GM18505 (cell line): Measurements from ENCODE around the gene CHMP3.

Source experiments
- ATAC-seq: cut with Tn5 transposase; IDR thresholded peaks from one replicate; pipeline ENCODE4 v1.9.1; 2021; ENCODE audit not compliant: unreplicated experiment
- POLR2A ChIP-seq: IDR thresholded peaks from 4 replicates; pipeline ENCODE4 v1.6.1; 2011; ENCODE audit warnings: borderline replicate concordance; ENCODE audit not compliant: insufficient read depth, insufficient read length; ENCODE audit errors: extremely low read depth

The CHMP3 gene

DNA sequence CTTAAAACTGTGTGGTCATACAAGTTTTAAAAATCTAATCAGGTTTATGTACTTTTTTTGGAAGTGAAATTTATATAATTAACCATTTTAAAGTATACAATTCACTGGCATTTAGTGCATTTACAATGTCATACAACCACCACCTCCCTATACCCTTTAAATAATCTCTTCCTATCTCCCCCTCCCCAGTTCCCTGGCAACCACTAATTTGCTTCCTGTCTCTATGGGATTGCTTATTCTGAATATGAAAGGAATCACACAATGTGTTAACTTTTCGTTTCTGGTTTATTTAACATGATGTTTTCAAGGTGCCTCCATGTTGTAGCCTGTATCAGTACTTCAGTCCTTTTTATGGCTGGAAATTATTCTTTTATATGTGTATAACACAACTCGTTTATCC is 19.4 kb downstream of the CHMP3 start:
- ATAC-seq: no peak

DNA sequence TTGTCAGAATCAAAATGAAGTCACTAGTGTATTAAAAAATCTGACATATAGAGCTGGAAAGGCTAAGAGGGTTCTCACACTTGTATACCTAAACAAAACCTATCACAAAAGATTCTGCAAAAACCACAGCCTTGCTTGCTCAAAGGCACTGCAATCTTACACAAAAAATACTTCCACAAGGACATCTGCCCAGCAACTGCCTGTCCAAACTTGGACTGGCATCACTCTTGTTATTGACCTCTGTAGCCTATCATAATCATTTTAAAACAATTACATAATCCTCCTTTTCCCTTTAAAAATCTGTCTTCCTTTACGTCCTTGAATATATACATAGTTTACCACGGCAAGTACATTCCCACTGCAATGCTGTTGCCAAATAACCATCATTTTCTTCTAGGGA is 19.9 kb downstream of the CHMP3 start:
- no peak for ATAC-seq
- no peak for TF ChIP-seq POLR2A

More for the DNA sequence above, 19.4 kb downstream of the CHMP3 start:
- no peak for TF ChIP-seq POLR2A

DNA sequence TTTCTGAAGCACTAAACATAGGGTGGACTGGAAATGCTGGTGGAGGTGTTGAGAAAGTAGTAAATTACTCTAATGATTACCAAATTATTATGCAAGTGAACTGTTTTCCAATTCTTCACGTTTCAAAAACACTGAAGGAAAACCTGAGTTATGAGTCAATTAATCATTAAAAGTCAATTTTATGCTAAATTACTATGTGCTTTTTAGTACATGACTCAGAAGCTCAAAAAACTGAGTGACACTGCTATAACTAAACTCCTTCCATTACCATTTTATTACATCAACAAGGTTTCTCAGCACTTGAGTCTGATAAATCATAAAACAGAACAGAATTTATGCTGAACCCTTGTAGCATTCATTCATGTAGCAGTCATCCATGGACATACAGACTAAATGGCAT is 20.4 kb downstream of the CHMP3 start:
- TF ChIP-seq POLR2A: no peak
- no peak for ATAC-seq

DNA sequence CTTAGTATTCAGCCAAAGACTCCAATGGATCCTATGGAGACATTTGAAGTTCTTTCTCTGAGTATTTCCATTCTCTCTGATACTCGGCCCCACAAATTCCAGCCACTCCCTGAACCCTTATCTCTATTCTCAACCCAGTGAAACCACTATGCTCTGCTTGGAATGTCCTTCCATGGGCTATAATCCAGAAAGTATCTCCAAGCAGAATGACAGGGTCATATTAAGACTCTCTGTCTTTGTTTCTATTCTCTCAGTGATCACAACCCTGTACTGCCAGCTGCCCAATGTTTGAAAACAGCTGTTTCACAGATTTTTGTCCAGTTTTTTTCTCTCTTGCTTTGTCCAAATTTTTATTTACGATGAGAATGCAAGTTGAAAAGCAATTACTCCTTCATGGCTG is 21.9 kb downstream of the CHMP3 start:
- no peak for TF ChIP-seq POLR2A
- no peak for ATAC-seq

DNA sequence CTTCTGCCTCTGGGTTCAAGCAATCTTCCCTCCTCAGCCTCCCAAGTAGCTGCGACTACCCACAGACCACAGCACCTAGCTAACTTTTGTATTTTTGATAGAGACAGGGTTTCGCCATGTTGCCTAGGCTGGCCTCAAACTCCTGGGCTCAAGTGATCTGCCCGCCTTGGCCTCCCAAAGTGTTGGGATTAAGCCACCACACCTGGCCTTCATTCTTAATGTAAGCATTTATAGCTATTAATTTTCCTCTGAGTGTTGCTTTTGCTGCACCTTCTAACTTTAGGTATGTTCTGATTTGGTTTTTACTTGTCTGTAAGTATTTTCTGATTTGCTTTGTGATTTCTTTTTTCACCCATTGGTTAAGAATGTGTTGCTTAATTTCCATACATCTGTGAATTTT is 29.7 kb downstream of the CHMP3 start:
- TF ChIP-seq POLR2A: no peak
- ATAC-seq: no peak

DNA sequence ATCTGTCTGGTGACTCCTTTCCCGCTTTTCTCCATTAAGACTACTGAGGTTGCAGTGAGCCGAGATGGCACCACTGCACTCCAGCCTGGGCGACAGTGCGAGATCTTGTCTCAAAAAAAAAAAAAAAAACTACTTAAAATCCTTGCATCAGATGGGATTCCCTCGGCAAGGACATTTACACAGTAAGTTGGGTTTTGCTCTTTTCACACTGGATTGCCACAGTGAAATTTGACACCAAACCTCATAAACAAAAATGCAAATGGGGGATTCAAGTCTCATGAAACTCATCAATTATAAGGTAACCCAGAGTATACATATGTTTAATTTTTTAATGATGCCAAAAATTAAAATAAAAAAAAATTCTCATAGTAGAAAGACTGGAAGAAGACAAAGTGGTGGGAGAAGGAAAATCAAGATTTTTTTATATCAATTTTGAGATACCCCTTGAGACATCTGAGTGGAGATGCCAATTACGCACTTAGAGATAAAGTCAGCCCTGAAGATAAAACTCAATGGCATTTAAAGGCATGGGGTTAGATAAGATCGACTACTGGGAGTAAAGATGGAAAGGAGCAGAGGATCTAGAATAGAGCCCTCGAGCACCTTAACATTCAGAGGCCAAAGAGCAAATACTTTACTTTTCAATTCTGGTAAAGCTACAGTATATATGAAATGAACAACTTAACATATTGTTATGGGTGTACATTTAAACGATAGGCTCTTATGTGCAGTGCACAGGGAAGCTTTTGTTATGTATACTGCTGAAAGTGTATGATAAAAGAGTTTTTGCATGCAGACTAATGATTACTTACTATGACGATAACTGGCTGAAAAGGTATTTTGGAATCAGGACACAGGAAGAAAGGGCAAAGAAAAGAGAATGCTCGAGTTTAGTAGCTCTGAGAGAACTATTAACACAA is 37.6 kb downstream of the CHMP3 start:
- no peak for TF ChIP-seq POLR2A
- no peak for ATAC-seq

DNA sequence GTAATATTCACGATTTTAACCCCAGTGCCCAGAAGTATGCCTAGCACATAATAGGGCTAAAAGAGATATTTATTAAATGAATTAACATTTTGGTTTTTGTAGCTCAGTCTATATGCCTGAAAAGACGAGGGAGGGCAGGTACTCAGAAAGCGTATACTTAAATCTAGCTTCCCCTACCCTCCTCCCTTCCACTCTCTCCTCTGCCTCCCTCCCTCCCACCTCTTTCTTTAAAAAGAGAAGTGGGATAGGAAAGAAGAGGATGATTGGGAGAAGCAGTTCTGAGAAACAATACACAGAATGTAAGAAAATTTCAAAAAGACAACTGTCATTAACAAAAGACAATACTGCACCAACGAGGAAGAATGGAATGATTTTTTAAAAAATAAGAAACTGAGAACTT is 39.8 kb downstream of the CHMP3 start:
- no peak for ATAC-seq
- no peak for TF ChIP-seq POLR2A

DNA sequence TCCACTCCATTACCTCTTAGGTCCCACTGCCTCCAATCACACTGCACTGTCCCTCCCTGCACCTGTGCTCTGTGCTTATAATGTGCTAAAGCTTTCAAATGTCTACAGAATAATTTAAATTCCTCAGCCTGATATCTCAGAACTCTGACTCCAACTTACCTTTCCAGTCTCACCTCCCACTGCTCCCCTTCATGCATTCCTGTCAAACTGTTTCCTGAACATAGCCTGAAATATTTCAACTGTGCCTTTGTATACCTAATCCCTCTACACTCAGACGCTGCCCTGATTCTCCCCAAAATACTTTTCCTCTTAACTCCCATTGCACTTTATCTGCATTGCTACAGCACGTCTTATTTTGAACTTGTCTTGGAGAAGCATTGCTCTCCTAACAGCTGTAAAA is 40.5 kb downstream of the CHMP3 start:
- no peak for TF ChIP-seq POLR2A
- ATAC-seq: no peak

DNA sequence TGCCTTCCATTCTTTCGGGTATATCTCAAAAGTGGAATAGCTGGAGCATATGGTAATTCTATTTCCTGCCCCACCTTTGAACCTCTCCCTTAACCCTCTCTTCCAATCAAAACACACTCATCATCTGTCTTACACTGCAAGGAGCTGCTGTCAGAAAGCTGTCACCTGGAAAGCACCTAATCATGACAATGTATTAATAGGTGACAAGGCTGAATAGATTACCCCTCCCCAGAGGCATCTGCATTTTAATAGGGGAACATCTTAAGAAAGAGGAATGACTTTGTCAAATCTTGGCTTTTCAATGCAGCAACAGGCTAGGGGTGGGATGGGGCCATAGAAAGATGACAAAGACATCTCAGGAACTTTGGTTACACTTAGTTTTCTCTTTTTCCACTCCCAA is 41.3 kb downstream of the CHMP3 start:
- no peak for ATAC-seq
- TF ChIP-seq POLR2A: no peak

DNA sequence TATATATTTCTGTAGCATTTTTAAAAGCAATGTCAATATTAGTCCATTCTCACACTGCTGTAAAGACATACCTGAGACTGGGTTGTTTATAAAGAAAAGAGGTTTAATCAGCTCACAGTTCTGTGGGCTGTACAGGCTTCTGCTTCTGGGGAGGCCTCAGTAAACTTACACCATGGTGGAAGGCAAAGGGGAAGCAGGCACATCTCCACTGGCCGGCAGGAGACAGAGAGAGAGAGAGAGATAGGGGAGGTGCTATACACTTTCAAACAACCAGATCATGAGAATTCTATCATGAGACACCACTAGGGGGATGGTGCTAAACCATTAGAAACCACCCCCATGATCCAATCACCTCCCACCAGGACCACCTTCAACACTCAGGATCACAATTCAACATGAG is 43.1 kb downstream of the CHMP3 start:
- ATAC-seq: no peak

DNA sequence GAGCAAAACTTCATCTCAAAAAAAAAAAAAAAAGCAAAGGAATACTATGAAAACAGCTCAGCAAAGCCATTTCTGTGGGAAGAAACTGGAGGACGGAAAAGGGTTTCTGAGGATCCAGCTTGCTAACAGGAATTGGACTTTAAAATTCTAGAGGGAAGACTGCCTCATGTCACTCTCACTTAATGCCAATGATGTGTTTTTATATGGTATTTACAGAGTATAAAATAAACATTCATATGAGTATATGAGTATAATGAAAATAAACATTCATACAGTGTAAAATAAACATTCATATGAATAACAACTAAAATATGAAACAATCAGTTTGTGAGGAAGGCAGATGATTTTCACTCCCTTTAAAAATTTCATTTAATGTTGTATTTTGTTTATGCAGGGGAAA is 43.9 kb downstream of the CHMP3 start:
- ATAC-seq: no peak
- TF ChIP-seq POLR2A: no peak

More for the DNA sequence above, 43.1 kb downstream of the CHMP3 start:
- no peak for TF ChIP-seq POLR2A

DNA sequence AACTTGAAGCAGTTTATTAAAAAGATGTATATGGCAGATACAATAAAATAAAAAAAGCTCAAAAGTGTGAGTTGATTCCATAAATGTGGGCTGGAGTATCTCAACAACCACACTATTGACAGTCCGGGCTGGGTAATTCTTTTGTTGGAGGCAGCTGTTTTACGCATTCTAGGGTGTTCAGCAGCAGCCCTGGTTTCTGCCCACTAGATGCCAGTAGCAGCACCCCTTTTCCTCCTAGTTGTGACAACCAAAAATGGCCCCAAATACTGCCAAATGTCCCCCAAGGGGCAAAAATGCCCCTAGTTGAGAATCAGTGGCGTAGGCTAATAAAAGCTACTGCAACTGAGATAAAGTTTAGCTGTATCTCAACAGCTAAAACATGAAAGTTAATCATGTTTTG is 44.8 kb downstream of the CHMP3 start:
- ATAC-seq: no peak
- TF ChIP-seq POLR2A: no peak

DNA sequence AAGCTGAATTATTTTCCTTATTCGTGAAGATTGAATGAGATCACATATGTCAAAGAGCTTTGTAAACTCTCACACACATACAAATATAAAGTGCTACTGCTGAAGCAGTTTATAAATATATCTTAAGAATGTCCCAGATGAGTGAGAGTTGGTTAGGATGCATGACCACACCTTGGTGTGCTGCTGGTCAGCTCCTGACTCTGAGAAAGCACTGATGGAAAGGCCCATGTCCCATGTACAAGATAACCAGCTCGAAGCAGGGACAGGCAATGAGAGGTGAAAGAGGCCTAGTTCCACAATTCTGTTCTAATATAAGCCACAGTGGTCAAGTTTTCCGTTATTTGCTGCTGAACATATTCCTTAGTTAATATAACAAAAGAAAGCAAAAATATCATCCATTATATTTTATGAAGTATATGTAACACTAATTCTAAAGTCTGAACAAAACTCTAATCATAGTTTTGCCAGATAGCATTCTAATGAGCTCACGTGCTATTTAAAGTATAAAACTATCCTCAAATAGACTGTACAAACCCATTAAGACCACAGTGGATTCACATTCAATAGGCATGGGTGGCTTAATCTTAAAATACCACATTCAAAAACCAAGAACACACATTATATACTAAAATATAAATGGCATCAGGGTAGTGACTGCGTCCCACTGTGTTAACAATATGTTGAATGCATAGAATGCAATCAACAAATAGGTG is 49.1 kb downstream of the CHMP3 start:
- ATAC-seq: no peak
- TF ChIP-seq POLR2A: no peak

DNA sequence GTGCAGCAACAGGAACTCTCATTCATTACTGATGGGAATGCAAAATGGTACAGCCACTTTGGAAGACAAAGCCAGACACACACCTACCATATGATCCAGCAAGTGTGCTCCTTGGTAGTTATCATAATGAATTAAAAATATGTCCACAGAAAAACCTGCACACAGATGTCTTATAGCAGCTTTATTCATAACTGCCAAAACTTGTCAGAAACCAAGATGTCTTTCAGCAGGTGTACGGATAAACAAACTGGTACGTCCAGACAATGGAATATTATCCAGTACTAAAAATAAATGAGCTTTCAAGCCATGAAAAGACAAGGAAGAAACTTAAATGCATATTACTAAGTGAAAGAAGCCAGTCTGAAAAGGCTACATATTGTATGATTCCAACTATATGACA is 50.4 kb downstream of the CHMP3 start:
- no peak for TF ChIP-seq POLR2A
- ATAC-seq: no peak
